GM06990 (cell line): ENCODE measurements around the gene F12.

Source experiments
- DNase-seq: peaks from one replicate; pipeline ENCODE4 v3.0.0-alpha.2; 2011; ENCODE audit not compliant: insufficient read length; ENCODE audit errors: extremely low read depth
- H3K27me3 ChIP-seq: replicated peaks from 2 replicates; pipeline ENCODE4 v1.6.0; 2011; ENCODE audit warnings: low read length; ENCODE audit not compliant: control insufficient read depth, insufficient read depth
- H3K36me3 ChIP-seq: 2 replicates; pipeline ENCODE4 v1.5.1; 2011; ENCODE audit warnings: low read length; ENCODE audit not compliant: control insufficient read depth, insufficient read depth
- H3K4me3 ChIP-seq: replicated peaks from 2 replicates; pipeline ENCODE4 v1.5.1; 2011; ENCODE audit warnings: low read depth, mild to moderate bottlenecking, control low read depth, low read length
- CTCF ChIP-seq: IDR thresholded peaks from 2 replicates; pipeline ENCODE4 v1.5.1; 2011; ENCODE audit warnings: low read length, control low read depth, mild to moderate bottlenecking, inconsistent platforms; ENCODE audit not compliant: insufficient read depth, poor library complexity, severe bottlenecking

The F12 gene

GRCh38 chr5:177399997-177400868, 9.1 kb downstream of the F12 start, which contains the start of gene PFN3:
PFN3 (minus strand) TSS chr5:177400661; CDS start chr5:177400576, 85 bp downstream.
- Histone ChIP-seq H3K27me3 (no peaks in the 10 kb centered on the region), H3K4me3 (no peak within 1 kb of the TSS), H3K36me3 (no peaks in the 10 kb centered on the region)
- no peak for TF ChIP-seq CTCF
- DNase-seq: no peak

GRCh38 chr5:177397875-177398390, 11.4 kb downstream of the F12 start:
- no peaks in the 10 kb centered on the region for H3K27me3 ChIP-seq
- no peaks in the 10 kb centered on the region for H3K36me3 ChIP-seq
- DNase-seq: no peak
- TF ChIP-seq CTCF: no peak
- H3K4me3 ChIP-seq: no peak overlapping the region

GRCh38 chr5:177396807-177397206, 12.6 kb downstream of the F12 start:
- Histone ChIP-seq H3K4me3 (no peak overlapping the region), H3K36me3 (no peaks in the 10 kb centered on the region), H3K27me3 (no peaks in the 10 kb centered on the region)
- DNase-seq: no peak
- no peak for TF ChIP-seq CTCF

GRCh38 chr5:177396078-177396477, 13.3 kb downstream of the F12 start:
- no peak for DNase-seq
- TF ChIP-seq CTCF: no peak

GRCh38 chr5:177393990-177394389, 15.4 kb downstream of the F12 start:
- H3K27me3 ChIP-seq: no peaks in the 10 kb centered on the region
- no peak for TF ChIP-seq CTCF

More at GRCh38 chr5:177396078-177396477, 13.3 kb downstream of the F12 start:
- Histone ChIP-seq H3K36me3 (no peaks in the 10 kb centered on the region), H3K4me3 (no peak overlapping the region), H3K27me3 (no peaks in the 10 kb centered on the region)

More at GRCh38 chr5:177393990-177394389, 15.4 kb downstream of the F12 start:
- Histone ChIP-seq H3K4me3 (no peak overlapping the region), H3K36me3 (no peaks in the 10 kb centered on the region)
- DNase-seq: no peak
